DND-41 (cell line): Measurements from ENCODE around the gene MCRIP2.

ENCODE experiments used
- ATAC-seq: fragments of 200-7000 bp; cut with Tn5 transposase; 3 replicates; pipeline ENCODE4 v1.9.1; 2021; ENCODE audit warnings: low read depth; ENCODE audit not compliant: insufficient read depth
- DNase-seq: peaks from one replicate; pipeline ENCODE4 v3.0.0-alpha.2; 2020
- H2AFZ ChIP-seq: 2 replicates; pipeline ENCODE4 v1.6.0; 2012; ENCODE audit warnings: low read depth, low read length
- H3K27ac ChIP-seq: 2 replicates; pipeline ENCODE4 v1.5.1; 2012; ENCODE audit warnings: low read length, inconsistent platforms
- H3K27me3 ChIP-seq: fragments of 200-600 bp; sonication (generic); 2 replicates; pipeline ENCODE4 v1.6.0; 2012; ENCODE audit warnings: low read length, mild to moderate bottlenecking, inconsistent platforms; ENCODE audit not compliant: insufficient read depth, poor library complexity
- H3K36me3 ChIP-seq: 2 replicates; pipeline ENCODE4 v1.5.1; 2012; ENCODE audit warnings: low read length, inconsistent platforms; ENCODE audit not compliant: insufficient read depth
- H3K4me1 ChIP-seq: 2 replicates; pipeline ENCODE4 v1.5.1; 2012; ENCODE audit warnings: mild to moderate bottlenecking, low read length; ENCODE audit not compliant: insufficient read depth
- H3K4me2 ChIP-seq: 2 replicates; pipeline ENCODE4 v1.6.0; 2012; ENCODE audit warnings: mild to moderate bottlenecking, moderate library complexity, low read length, inconsistent platforms; ENCODE audit not compliant: insufficient read depth
- H3K4me3 ChIP-seq, 2 experiments: fragments of 200-600 bp in 1 of 2; shearing (Covaris generic) in 1 of 2; 2 replicates each; pipeline ENCODE4 v1.5.1; 2012 to 2016; ENCODE audit warnings: inconsistent platforms in 2 of 2, low read length in 2 of 2, mild to moderate bottlenecking in 2 of 2, low read depth in 1 of 2, moderate library complexity in 1 of 2
- H3K79me2 ChIP-seq: 2 replicates; pipeline ENCODE4 v1.6.0; 2012; ENCODE audit warnings: low read length, inconsistent platforms; ENCODE audit not compliant: insufficient read depth
- H3K9ac ChIP-seq: 2 replicates; pipeline ENCODE4 v1.6.0; 2012; ENCODE audit warnings: low read depth, mild to moderate bottlenecking, inconsistent platforms, low read length, moderate library complexity
- H3K9me3 ChIP-seq: 2 replicates; pipeline ENCODE4 v1.5.1; 2012; ENCODE audit warnings: low read length, moderate library complexity, mild to moderate bottlenecking, inconsistent platforms; ENCODE audit not compliant: insufficient read depth, severe bottlenecking
- H4K20me1 ChIP-seq: 2 replicates; pipeline ENCODE4 v1.6.0; 2012; ENCODE audit warnings: low read length; ENCODE audit not compliant: insufficient read depth
- EZH2 ChIP-seq: IDR thresholded peaks from 3 replicates; pipeline ENCODE4 v1.6.1; 2012; ENCODE audit warnings: borderline replicate concordance, low read depth, mild to moderate bottlenecking, moderate library complexity, low read length, inconsistent platforms; ENCODE audit not compliant: severe bottlenecking
- TF ChIP-seq, protein P1 (sequence below): IDR thresholded peaks from 2 replicates; pipeline ENCODE4 v1.5.1; 2012; ENCODE audit warnings: borderline replicate concordance, low read length, moderate library complexity, mild to moderate bottlenecking; ENCODE audit not compliant: poor library complexity, severe bottlenecking; ENCODE audit errors: extremely low read depth

MCRIP2 gene

DNA sequence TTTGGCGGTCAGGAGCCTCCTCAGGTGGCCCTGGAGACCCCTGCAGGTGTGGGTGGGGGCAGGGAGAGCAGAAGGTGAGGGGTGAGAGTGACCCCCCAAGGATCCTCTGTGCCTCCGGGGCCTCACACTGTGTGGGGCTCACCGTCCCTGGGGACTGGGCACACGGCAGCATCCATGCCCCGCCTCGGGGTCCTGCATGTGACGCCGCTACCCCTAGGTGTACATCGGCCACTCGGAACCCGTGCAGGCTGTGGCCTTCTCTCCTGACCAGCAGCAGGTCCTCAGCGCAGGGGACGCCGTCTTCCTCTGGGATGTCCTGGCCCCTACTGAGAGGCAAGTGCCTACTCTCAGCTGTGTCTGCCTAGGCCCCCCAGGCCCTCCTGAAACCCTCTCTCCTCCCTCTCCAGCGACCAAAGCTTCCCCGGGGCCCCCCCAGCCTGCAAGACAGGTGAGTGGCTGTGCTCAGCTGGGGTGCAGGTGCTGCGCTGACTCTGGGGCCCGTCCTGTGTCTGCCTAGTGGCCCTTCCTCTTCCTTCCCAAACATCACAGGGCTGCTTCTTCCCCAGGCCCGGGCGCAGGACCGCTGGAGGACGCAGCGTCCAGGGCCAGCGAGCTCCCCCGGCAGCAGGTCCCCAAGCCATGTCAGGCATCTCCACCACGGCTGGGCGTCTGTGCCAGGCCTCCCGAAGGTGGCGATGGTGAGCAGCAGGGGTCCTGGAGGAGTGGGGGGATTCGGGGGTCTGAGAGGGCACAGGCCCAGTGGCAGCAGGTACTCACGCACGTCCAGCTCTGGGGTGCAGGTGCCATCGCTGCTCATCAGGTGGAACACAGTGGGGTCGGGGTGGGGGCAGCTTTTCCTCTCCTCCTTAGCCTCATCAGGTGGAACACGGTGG is 17.3 kb downstream of the MCRIP2 start:
- Histone ChIP-seq H3K4me1 (no peaks in the 10 kb centered on the region), H3K79me2 (no peaks in the 10 kb centered on the region), H3K9ac (no peak overlapping the region), H4K20me1 (peaks cover 23% of the 10 kb centered on the region), H3K36me3 (peaks cover 78% of the 10 kb centered on the region), H3K4me2 (no peak overlapping the region), H3K27me3 (no peaks in the 10 kb centered on the region), H3K4me3 (no peak overlapping the region), H3K9me3 (no peaks in the 10 kb centered on the region), H3K27ac (no peak overlapping the region), H2AFZ (no peak overlapping the region)
- no peak for DNase-seq
- TF ChIP-seq, protein P1, sequence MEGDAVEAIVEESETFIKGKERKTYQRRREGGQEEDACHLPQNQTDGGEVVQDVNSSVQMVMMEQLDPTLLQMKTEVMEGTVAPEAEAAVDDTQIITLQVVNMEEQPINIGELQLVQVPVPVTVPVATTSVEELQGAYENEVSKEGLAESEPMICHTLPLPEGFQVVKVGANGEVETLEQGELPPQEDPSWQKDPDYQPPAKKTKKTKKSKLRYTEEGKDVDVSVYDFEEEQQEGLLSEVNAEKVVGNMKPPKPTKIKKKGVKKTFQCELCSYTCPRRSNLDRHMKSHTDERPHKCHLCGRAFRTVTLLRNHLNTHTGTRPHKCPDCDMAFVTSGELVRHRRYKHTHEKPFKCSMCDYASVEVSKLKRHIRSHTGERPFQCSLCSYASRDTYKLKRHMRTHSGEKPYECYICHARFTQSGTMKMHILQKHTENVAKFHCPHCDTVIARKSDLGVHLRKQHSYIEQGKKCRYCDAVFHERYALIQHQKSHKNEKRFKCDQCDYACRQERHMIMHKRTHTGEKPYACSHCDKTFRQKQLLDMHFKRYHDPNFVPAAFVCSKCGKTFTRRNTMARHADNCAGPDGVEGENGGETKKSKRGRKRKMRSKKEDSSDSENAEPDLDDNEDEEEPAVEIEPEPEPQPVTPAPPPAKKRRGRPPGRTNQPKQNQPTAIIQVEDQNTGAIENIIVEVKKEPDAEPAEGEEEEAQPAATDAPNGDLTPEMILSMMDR, result peak; percentile 38
- TF ChIP-seq EZH2, result no peak
- ATAC-seq, result no peak

DNA sequence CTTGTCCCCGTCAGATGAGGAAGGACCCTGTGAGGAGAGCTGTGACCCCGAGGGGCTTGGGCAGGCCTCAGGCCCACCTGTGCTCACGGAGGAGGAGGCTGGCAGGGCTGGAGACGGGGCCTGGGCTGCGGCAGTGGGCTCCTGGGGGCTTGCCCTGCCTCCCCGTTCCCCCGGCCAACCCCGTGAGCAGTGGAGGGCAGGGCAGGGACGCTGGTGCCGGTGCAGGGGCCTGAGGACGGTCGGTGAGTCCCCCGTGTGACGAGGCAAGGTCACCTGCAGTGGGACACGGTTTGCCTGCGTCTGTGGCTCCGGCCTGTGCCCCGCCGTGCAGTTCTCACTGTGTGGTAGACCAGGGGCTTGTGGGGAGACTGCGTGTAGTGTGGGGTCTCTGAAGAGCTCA is 18.0 kb downstream of the MCRIP2 start:
- no peak overlapping the region for H3K27ac ChIP-seq
- no peak overlapping the region for H3K9ac ChIP-seq
- no peak overlapping the region for H3K4me3 ChIP-seq
- H3K79me2 ChIP-seq, result no peaks in the 10 kb centered on the region
- ATAC-seq (no peak), DNase-seq (no peak)
- H3K4me1 ChIP-seq, result no peaks in the 10 kb centered on the region
- H4K20me1 ChIP-seq, result peaks cover 23% of the 10 kb centered on the region
- TF ChIP-seq, protein P1, result no peak
- H3K9me3 ChIP-seq, result no peaks in the 10 kb centered on the region
- H2AFZ ChIP-seq, result no peak overlapping the region
- peaks cover 79% of the 10 kb centered on the region for H3K36me3 ChIP-seq
- H3K27me3 ChIP-seq, result no peaks in the 10 kb centered on the region
- no peak overlapping the region for H3K4me2 ChIP-seq

DNA sequence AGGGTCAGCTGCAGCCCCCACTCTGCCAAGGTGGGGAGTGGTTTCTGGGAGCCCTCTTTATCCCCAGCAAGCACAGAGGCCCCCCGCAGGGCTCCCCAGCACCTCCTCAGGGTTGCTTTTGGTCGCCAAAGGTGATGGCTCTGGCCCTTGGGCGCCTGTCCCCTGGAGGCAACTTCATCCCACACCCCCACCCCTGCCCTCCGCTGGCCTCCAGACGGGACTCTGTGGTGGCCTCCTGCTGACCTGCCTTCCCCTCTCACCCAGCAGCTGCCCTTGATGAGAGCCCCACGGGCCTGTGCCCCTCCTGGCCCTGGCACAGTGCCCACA is 18.5 kb downstream of the MCRIP2 start:
- TF ChIP-seq, protein P1, result no peak
- TF ChIP-seq EZH2, result no peak
- no peaks in the 10 kb centered on the region for H3K4me1 ChIP-seq
- H3K27me3 ChIP-seq, result no peaks in the 10 kb centered on the region
- H3K36me3 ChIP-seq, result peaks cover 75% of the 10 kb centered on the region
- H4K20me1 ChIP-seq, result peaks cover 23% of the 10 kb centered on the region
- H3K9me3 ChIP-seq, result no peaks in the 10 kb centered on the region
- no peak for ATAC-seq
- no peak overlapping the region for H3K4me2 ChIP-seq
- H2AFZ ChIP-seq, result no peak overlapping the region
- no peak overlapping the region for H3K4me3 ChIP-seq
- DNase-seq, result no peak
- no peak overlapping the region for H3K9ac ChIP-seq
- no peak overlapping the region for H3K27ac ChIP-seq
- H3K79me2 ChIP-seq, result no peaks in the 10 kb centered on the region
